Sciatic nerve (tissue), 2 donors: Measurements from ENCODE around the gene TMEM108. TPM values are rescaled to one million over a fixed set of nuclear protein-coding genes. Genes with fewer than 3 reads are reported as not detected.
"Not testable (repeated sequence)": the region's sequence is repeated elsewhere in the genome, so short reads cannot be mapped to it uniquely, and the experiment has no call there.

ENCODE experiments used
- ATAC-seq: fragments of 200-7000 bp; cut with Tn5 transposase; one replicate; pipeline ENCODE4 v1.9.1; 2020; ENCODE audit warnings: mild to moderate bottlenecking, moderate library complexity
- DNase-seq: peaks from one replicate; pipeline ENCODE4 v3.0.0-alpha.2; 2020; ENCODE audit warnings: low spot score
- intact Hi-C: fragments of 100-400 bp; cut with DNase I; formaldehyde crosslinking; loops from one replicate; pipeline ENCODE4 v1.14.2; 2022
- total RNA-seq: library from RNA; stranded (reverse); fragmentation: NEBNext Ultra II Directional; extraction: Animal tissue kit (Norgen Biotek cat#: 25700); gene quantifications from one replicate; pipeline ENCODE4 v1.2.1, GENCODE V29; 2021
- donor health status: DM: no; HTN: no; CAD: no.
- donor health status: DM: no; HTN: no; CAD: no.

TMEM108 gene
- 0.67 TPM for total RNA-seq

DNA sequence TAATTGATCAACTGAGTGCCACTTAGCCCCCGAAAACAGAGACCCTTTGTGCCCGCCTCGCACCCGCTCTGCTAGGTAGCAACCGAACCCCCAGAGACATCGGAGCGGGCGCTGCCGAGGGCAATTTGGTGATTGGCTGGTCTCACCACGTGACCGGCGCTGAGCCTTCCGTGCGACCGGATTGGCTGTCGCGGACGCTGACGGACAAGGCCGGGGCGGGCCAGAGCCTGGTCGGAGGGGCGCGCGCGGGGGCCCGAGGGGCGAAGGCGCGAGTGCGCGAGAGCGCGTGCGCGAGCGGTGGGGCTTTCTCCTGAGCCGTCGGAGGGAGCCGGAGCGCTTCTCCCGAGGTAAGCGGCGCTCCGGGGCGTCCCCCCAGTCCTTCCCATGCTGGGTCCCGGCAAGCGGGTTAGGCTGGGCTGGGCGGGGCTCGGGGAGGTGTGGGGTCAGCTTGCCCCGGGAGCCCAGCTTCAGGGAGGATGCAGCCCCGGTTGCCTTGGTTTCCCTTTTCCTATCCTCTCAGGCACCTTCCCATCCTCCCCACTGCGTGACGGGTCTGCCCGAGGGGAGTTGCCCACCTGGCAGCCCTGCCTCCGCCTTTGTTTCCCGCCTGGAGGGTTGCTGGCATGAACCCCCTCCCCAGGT lies at the start of gene TMEM108:
TMEM108 (plus strand) TSS at position 303 of the 642 bp plus-strand sequence.
- intact Hi-C loops = no loop called here
- DNase-seq = peak; percentile 76
- ATAC-seq = peak; percentile 67

DNA sequence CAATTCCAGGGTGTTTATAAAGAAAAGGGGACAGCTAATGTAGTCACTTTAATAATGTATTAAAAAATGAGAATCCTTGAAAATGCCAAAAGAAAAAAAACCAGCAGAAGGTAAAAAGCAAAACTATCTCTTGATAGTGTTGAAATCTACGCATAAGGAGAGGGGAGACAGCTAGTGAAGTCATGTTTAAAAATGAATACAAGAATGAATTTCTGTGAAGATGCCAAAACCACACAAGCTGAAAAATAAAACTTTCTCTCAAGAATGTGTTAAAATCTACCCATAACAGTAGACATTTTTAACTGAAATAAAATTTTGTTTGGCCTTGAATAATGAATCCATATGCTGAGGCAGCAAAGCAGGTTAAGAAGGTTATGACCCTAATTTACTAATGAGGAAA lies 42.2 kb upstream of the TMEM108 start:
- ATAC-seq = no peak

DNA sequence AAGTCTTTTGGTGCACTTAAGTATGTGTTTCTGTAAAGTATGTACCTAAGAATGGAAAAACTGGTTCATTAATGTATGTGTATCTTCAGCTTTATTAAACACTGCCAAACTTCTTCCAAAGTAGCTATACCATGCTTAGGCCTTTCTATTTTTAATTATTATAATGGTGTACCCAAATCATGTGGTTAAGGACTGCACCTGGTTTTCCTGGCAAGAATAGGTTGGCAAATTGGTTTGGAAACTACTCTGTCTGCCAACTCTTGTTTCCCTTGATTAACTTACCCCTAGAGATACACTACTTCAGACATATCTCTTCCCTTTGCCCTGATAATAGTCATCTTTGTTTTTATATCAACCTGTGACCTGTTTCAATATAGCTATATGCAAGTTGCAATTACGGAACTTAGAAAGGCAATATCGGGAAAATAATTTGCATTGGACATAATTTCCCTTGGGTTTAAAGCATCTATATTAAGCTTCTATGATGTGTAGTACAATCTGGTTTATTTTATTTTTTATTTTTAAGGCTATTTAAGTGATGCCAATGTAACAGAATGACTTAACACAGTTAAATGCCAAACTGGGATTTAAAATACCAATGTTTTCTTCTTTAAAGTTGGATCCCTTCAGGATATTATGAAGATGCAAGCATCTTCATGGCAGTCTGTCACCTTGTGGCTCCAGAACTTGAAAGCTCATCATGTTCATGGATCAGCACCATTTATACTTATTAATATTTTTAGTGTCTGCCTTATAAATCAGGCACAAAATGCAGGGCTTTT lies 40.6 kb upstream of the TMEM108 start:
- DNase-seq (no peak), ATAC-seq (no peak)
- intact Hi-C loops = no loop called here

More for the DNA sequence above, 42.2 kb upstream of the TMEM108 start:
- no peak for DNase-seq
- intact Hi-C loops = no loop called here

DNA sequence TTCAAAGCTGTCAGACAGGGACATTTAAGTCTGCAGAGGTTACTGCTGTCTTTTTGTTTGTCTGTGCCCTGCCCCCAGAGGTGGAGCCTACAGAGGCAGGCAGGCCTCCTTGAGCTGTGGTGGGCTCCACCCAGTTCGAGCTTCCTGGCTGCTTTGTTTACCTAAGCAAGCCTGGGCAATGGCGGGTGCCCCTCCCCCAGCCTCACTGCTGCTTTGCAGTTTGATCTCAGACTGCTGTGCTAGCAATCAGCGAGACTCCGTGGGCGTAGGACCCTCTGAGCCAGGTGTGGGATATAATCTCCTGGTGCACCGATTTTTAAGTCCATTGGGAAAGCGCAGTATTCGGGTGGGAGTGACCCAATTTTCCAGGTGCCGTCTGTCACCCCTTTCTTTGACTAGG lies 33.2 kb upstream of the TMEM108 start:
- intact Hi-C loops, ATAC-seq, DNase-seq: not testable (repeated sequence)

DNA sequence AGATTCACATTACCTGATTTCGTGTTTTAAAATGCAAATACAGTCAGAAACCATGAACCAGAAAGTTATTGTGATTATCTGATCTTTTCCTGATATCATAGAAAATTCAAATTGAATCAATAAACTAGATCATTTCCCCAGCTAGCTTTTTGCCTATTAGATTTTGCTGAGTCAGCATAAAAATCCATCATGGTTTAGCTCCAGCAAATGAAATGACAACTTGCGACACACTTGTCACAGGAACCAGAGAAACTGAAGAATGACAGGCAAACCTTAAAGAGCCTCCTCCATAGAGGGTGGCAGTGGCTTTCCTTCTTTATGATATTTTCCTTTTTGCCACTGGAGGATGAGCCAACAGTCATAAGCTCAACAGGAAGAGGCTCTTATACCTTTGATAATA lies 30.6 kb upstream of the TMEM108 start:
- ATAC-seq (no peak), DNase-seq (no peak)
- intact Hi-C loops = no loop called here

DNA sequence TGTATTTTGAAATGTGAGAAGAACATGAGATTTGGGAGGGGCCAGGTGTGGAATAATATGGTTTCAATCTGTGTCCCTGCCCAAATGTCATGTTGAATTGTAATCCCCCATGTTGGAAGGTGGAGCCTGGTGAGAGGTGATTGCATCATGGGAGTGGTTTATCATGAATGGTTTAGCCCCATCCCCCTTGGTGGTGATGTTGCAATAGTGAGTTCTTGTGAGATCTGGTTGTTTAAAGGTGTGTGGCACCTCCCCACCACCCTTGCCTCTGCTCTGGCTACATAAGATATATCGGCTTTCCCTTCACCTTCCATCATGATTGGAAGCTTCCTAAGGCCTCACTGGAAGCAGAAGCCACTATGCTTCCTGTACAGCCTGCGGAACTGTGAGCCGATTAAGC lies 23.9 kb upstream of the TMEM108 start:
- ATAC-seq (no peak), DNase-seq (no peak)
- intact Hi-C loops = no loop called here

DNA sequence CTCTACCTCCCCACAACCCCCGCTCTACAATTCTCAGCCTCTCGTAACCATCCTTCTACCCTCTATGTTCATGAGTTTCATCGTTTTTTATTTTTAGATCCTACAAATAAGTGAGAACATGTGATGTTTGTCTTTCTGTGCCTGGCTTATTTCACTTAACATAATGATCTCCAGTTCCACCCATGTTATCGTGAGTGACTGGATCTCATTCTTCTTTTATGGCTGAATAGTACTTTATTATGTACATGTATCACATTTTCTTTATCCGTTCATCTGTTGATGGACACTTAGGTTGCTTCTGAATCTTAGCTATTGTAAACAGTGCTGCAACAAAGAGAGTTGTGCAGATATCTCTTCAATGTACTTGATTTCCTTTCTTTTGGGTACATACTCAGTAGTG lies 22.6 kb upstream of the TMEM108 start:
- intact Hi-C loops, ATAC-seq, DNase-seq: not testable (repeated sequence)

DNA sequence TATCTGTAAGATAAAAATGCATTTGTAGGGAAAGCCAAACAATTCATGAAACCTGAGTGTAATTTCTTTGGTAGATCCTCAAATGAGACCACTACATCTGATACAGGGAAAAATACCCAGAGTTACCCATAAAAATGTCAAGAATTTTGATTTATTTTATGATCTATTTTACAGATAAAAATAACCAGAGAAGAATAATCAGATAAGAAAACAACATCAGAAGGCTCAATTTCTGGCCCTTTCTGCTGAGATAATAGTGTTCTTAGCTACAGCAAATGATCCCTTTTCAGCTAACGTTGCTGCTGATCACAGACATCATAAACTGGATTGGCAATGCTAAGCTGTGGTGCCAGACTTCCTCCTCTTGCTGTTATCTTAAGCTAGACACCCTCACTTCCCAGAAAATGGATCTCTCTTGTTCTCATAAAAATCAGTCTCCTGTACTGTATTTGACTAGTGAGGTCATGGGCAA lies 21.3 kb upstream of the TMEM108 start:
- ATAC-seq = no peak
- intact Hi-C loops = no loop called here
- no peak for DNase-seq

DNA sequence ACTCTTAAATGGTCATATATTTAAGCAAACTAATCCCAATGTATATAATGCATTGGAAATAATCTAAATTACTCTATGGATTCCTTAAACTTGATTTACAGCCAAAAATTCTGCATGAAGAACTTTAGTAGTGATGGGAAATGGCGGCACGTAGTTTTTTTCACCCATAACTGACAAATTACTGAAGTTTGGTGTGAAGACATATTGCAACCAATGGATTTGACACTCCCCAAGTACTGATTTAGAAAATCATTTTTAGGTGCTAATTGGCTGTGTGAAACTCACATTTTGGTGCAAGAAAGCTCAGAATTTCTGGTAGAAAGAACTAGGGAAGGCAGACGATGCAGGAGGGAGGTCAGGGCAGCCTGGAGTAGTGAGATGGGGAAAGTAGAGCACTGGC lies 19.3 kb upstream of the TMEM108 start:
- intact Hi-C loops = no loop called here
- no peak for DNase-seq
- ATAC-seq = no peak

DNA sequence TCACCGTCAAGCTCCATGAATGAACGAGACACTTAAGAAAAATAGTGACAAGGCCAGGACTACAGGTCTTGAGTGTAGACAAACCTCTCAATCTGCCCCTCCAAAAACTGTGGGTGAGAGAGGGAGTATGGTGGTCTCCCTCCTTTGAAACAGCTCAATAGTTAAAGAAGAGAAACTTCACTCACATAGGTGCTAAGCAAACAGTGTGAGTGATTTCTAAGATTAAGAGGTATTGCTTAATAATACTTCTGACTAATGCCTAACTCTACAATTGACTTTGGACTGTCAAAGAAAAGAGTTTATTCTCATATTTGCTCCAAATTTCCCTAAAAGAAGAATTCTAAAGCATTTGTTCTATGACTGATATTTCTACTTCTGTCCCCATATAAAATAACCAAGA lies 17.0 kb upstream of the TMEM108 start:
- no peak for ATAC-seq
- intact Hi-C loops = no loop called here
- DNase-seq = no peak

DNA sequence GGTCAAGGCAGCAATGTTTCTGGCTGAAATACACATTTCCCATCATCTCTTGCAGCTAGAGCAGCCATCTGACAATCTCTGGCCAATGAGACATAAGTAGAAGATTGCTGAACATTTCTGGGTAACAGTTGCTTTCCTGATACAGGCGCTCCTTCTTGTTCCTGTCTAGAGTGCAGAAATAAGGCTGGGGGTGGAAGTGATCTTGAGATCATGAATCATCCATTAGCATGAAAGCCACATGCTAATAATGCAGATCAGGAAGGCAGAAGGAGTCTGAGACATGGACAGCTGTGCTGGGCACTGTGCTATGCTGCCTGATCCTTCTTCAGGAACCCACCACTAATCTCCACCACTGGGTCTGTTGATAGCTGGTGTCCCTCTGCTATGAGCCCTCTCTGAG lies 14.8 kb upstream of the TMEM108 start:
- ATAC-seq (no peak), DNase-seq (no peak)
- intact Hi-C loops = no loop called here

DNA sequence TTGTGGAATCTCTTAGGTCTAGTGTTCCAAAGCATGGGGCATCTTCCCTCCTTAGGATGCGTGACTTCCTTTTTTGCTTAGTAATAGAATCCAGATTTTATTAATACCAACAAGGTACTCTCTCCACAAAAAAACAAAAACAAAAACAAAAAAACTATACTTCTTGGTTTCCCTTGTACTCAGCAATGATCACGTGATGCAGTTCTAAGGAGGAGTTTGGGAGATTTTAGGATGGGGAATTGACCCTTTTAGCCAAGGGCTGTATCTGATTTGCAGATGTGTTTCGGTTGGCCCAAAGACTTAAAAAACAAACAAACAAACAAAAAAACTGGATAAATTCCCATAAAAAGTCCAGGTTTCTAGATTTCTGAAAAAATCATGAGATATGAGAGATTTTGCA lies 12.6 kb upstream of the TMEM108 start:
- DNase-seq (no peak), ATAC-seq (no peak)
- intact Hi-C loops = no loop called here

DNA sequence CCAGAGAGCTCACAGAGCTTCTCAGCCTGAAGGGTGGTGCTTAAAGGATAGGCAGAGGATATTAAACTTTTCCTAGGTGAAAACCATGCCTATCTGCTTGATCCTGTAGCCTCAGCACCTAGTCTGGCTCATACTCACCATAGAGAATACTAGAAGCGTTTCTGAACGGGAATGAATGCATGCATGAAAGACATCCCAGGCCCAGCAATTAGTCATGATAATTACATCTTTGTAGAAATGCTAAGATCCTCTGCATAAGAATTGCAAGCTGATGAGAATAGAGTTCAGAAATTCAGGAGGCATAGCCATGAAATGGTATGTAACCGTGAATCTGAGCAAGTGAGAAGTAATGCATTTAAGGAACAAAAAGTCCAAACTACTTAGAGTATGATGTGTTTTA lies 5.9 kb upstream of the TMEM108 start:
- intact Hi-C loops = no loop called here
- DNase-seq (no peak), ATAC-seq (no peak)

DNA sequence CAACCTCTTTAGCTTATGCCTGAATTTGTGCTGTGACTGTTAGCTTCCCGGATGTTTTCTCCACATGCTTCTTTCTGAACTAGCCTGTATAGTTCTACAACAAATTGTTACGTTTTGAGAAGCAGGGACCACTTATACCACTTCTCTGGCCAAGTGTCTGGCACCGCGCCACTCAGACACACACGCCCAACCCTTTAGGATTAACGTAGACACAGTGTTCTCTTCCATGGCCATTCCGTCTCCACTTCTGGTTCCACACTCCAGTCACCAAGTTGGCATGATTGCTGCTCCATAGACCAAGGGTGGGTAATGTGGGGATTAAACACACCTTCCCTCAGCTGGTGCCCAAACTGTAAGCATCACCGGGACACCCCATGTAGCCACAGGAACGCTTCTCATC lies 755 bp upstream of the TMEM108 start:
- ATAC-seq = no peak
- intact Hi-C loops = no loop called here
- no peak for DNase-seq

DNA sequence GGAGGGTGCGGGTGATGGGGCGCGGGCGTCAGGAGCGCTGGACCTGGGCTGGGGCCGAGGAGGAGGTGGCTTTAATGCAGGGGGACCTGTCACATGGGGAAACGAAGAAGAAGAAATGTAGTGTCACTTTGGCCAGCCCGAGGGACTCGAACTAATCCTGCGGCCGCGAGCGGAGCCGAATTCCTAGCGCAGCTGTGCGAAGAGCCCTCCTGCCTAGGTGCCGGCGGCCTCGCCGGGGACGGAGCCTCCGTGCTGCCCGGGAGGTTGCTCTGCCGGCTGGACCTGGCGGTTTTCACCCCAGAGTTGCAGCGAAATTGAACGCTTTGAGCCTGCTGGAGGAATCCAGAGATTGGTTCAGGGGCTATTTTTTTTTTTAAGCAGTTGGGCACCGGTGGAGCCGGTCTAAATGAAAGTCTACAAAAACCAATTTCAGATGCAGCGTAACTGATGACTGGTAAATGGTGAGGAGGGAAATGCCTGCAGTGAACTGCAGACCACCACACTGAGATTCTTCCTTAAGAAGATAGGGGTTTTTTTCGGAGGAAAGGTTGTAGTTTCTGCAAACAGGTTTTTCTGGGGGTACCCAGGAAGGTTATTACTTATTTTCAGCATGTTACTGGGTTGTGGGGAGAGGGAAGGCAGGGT lies 662 bp downstream of the TMEM108 start:
- peak; percentile 49 for ATAC-seq
- peak; percentile 54 for DNase-seq
- intact Hi-C loops = no loop called here

DNA sequence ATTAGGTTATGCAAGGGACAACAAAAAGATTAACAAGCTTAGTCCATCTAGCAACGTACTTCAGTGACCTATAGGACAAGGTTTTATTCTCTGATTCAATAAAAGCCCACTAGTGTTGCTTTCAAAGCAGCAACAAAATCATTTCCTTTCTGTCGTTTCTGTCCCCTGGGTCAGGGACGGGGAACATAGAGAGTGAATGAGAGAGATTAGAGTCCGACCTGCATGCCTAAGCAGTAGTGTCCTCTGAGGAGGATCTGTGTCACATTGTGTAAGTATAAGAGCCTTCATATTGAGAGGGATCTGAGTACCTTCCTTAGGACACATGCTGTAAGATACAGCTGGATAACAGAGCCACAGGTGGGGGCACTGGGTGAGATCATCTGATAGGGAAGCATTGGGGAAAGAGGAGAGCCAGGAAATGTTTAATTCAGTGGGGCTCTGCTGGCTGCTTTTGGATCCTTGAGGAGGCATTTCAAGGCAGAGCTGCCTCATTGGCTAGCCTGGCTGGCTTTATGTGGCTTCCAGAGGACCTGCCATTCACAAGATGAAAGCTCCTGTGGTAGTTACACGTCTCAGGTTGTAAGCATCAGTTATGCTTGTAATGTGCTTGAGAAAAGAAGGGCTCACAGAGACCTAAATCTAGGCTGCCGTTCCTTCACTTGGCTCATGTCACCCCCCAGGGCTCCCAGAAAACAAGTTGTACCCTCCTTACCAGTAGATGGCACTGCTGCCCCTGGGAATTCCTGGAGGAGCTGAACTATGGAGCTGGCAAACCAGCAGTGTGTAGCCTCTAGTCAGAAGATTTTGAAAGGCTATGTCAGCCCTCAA lies 2.7 kb downstream of the TMEM108 start:
- DNase-seq (peak; percentile 68), ATAC-seq (peak; percentile 76)
- intact Hi-C loops = no loop called here

DNA sequence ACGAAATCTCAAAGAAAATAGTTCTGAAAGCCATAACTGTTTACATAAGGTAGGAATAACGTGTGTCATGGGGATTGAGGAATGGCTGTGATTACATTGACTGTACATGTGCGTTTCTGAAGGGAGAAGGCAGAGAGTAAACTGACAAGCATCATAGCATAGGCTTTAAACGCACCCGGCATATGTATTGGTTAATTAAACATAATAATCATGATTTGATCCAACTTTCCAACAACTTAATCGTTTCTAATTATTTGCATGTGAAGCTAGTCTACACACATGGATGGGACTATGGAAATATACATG lies 3.3 kb downstream of the TMEM108 start:
- ATAC-seq = no peak
- intact Hi-C loops = no loop called here
- DNase-seq = no peak

DNA sequence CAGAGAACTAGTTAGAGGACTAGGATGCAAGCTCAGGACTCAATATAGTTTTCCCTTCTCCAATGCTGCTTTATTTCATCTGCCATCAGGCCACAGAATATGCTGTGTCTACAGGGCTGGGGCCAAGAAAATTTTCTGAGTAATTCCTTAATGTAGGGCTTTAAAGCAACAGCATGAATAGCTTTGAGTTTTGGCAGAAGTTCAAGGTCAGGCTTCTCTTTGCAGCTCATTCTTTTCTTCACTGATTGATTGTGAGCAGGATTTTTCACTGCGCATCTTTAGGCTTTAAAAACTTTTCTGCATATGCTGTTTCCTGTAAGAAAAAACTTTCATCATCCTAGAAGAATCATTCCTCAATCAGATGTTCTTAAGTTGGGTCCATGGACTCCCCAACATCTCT lies 4.6 kb downstream of the TMEM108 start:
- DNase-seq (no peak), ATAC-seq (no peak)
- intact Hi-C loops = no loop called here

DNA sequence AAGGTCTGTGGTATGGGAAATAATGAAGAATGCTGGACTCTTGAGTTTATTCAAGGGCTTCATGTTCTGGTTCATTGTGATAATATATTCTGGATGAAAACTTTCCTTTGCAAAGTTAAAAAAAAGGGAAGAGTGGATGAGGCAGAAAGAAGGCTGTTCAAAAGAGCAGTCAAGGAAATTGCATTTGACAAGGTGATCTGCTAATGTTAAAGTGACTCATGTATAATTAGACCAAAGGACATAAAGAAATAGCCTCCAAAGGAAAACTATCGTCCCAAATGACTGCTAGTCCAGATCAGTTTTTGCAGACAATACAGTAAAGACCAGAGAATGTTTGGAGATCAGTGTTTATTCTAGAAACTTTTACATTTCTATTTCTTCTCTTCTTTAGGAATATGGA lies 9.8 kb downstream of the TMEM108 start:
- DNase-seq (no peak), ATAC-seq (no peak)
- intact Hi-C loops = no loop called here

DNA sequence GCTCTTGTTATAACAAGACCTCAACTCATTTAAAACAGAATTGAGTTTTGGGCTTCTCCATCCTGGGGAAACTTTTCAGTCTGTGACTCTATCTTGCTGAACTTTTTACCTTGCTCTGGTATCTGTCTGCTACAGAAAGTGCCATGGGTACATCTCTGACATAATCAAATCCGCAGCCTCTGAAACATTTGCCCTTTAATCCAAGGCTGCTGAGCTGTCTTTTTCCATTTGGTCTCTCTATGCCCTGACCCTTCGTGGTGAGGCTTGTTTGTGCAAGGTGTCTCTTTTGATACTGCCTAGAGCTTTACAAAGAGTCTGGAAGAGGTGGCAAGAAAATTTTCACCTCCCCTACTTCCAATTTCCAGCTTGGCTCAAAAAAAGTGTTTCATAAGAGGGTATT lies 11.3 kb downstream of the TMEM108 start:
- no peak for DNase-seq
- no peak for ATAC-seq
- intact Hi-C loops = no loop called here
